ENCODE measurements around the gene MAP1LC3B. TPM values are rescaled to one million over a fixed set of nuclear protein-coding genes. Genes with fewer than 3 reads are reported as not detected.

Gene MAP1LC3B
- total and polyA plus RNA-seq, 2 of the 8 experiments (the other 6 are each of a cell fraction or from before 2014, with no cell fraction given) = 29.5 to 48.5 TPM

- ChIA-PET CTCF (ENCODE audit: partially characterized antibody) (interaction anchor here (1.1 to 1.2 kb wide), 2 partner anchors 8 to 19 kb away, joined by 3 to 4 read pairs; no protein-coding TSS in a partner anchor), POLR2A (ENCODE audit: partially characterized antibody) (no interaction called here)
- no peak overlapping the region for H3K18ac ChIP-seq (ENCODE audit: extremely low read depth, low read length)
- 89% methylated on average over 10 of the region's 10 CpGs; no CpG with 5 or more reads in 1 of the 2 experiments for WGBS, 2 experiments (ENCODE audit: extremely low coverage in 1 of 2, insufficient coverage in 1 of 2, insufficient read length in 1 of 2, insufficient replicate concordance in 2 of 2, low coverage in 1 of 2, low lambda C conversion rate in 2 of 2, missing lambda C conversion rate in 1 of 2)
- H3K23ac ChIP-seq (ENCODE audit: insufficient read length) = no peak overlapping the region
- no peak overlapping the region for H2AK5ac ChIP-seq (ENCODE audit: low read depth, low read length)
- no peak overlapping the region for H4K91ac ChIP-seq (replicated peaks; ENCODE audit: insufficient read length, low read length)
- H3K56ac ChIP-seq (replicated peaks; ENCODE audit: insufficient read length, low read depth, low read length) = no peak overlapping the region
- no peak for DNase-seq (ENCODE audit: low read depth in 1 of 2, low spot score in 2 of 2)
- TF ChIP-seq CBX8 (IDR thresholded peaks at IDR 0.05; ENCODE audit: borderline replicate concordance, low read depth, low read length) (no peak), SIN3A (conservative IDR thresholded peaks at IDR 0.05 in 1 of 2, IDR thresholded peaks at IDR 0.05 in 1 of 2; ENCODE audit: low read depth in 1 of 2, low read length in 2 of 2) (no peak), SRF (IDR thresholded peaks at IDR 0.05; ENCODE audit: low read depth, low read length) (no peak), CTBP2 (IDR thresholded peaks at IDR 0.05; ENCODE audit: borderline replicate concordance, insufficient read depth, insufficient read length, low read length) (no peak)
- no peak overlapping the region for H4K8ac ChIP-seq (ENCODE audit: extremely low read depth, insufficient read depth, low read length)
- H2AFZ ChIP-seq (ENCODE audit: low read length) = no peak overlapping the region
- H3K4ac ChIP-seq (replicated peaks; ENCODE audit: insufficient read length, low read depth, low read length) = no peak overlapping the region
- H3K27me3 ChIP-seq (replicated peaks in 1 of 4; ENCODE audit: control insufficient read depth in 3 of 4, extremely low read depth in 1 of 4, insufficient read depth in 3 of 4, low read length in 3 of 4) = no peaks in the 10 kb centered on the region
- H2BK20ac ChIP-seq (ENCODE audit: low read length) = no peak overlapping the region
- H2BK5ac ChIP-seq (ENCODE audit: low read depth, low read length) = no peak overlapping the region
- H4K5ac ChIP-seq (ENCODE audit: insufficient read length, low read depth, low read length) = no peak overlapping the region
- H4K20me1 ChIP-seq (replicated peaks in 1 of 2; ENCODE audit: control insufficient read depth in 1 of 2, insufficient read depth in 2 of 2, low read length in 2 of 2) = peaks cover 4 to 15% of the 10 kb centered on the region in 2 experiments
- peaks cover 0 to 53% of the 10 kb centered on the region in 2 experiments; a peak in 3 of 4 replicates for H3K79me2 ChIP-seq (ENCODE audit: control insufficient read depth in 1 of 2, insufficient read depth in 2 of 2, low read length in 2 of 2)
- no peaks in the 10 kb centered on the region for H3K9me3 ChIP-seq (ENCODE audit: insufficient read depth in 2 of 2, low read depth in 1 of 2, low read length in 1 of 2)
- H2BK12ac ChIP-seq (ENCODE audit: low read depth, low read length) = no peak overlapping the region
- no peak overlapping the region for H2BK120ac ChIP-seq (replicated peaks; ENCODE audit: low read depth, low read length)
- H3K23me2 ChIP-seq (ENCODE audit: low read depth, low read length) = peaks cover 5% of the 10 kb centered on the region; the same call in 1 of the 2 replicates
- no peak overlapping the region for H3K14ac ChIP-seq (ENCODE audit: insufficient read length)
- no peak overlapping the region for H3K4me3 ChIP-seq (ENCODE audit: extremely low read depth in 1 of 4, insufficient read depth in 2 of 4, low read depth in 3 of 4, low read length in 4 of 4)
- no peaks in the 10 kb centered on the region for H3K36me3 ChIP-seq (ENCODE audit: control insufficient read depth in 2 of 4, insufficient read depth in 4 of 4, low read length in 3 of 4)
- FAIRE-seq = no peak
- no peak overlapping the region for H3K27ac ChIP-seq (ENCODE audit: low read depth, low read length)
- no peaks in the 10 kb centered on the region; a peak in 1 of 7 replicates for H3K4me1 ChIP-seq (replicated peaks in 1 of 4; ENCODE audit: control insufficient read depth in 3 of 4, insufficient read depth in 4 of 4, low read length in 3 of 4)
- H2BK15ac ChIP-seq (ENCODE audit: low read length) = no peak overlapping the region
- no peak overlapping the region for H3K9ac ChIP-seq (replicated peaks in 1 of 4; ENCODE audit: extremely low read depth in 1 of 4, low read depth in 3 of 4, low read length in 3 of 4)
- peaks cover 8% of the 10 kb centered on the region for H3K79me1 ChIP-seq (ENCODE audit: low read depth, low read length)
- H3K4me2 ChIP-seq (ENCODE audit: insufficient read depth in 1 of 2, low read depth in 2 of 2, low read length in 2 of 2) = no peak overlapping the region
These were observed 11.7 kb upstream of the MAP1LC3B start for GRCh38 chr16:87380403-87380802.
